H1 (cell line): ENCODE results near the gene AFAP1L1. TPM values are rescaled to one million over a fixed set of nuclear protein-coding genes. Genes with fewer than 3 reads are reported as not detected.

ENCODE experiments used
- CTCF ChIA-PET: fragments of 300-600 bp; sonication (Branson Sonifier 250); formaldehyde crosslinking; loops from one replicate; lab custom pipeline; 2021; ENCODE audit not compliant: partially characterized antibody; lab: Charles Lee
- POLR2A ChIA-PET: fragments of 300-600 bp; sonication (Branson Sonifier 250); formaldehyde crosslinking; loops from one replicate; lab custom pipeline; 2021; ENCODE audit warnings: inconsistent platforms; ENCODE audit not compliant: partially characterized antibody; lab: Charles Lee
- DNase-seq, 2 experiments: peaks; one replicate each; pipeline versions ENCODE4 v3.0.0 to v3.0.0-alpha.2; 2010 to 2022; ENCODE audit warnings: low spot score in 2 of 2, low read depth in 1 of 2, mixed read lengths in 1 of 2
- FAIRE-seq: peaks from 2 replicates; lab custom pipeline; 2011; peaks lifted over from hg19 to GRCh38; lab: Jason Lieb, UNC
- H2AFZ ChIP-seq: 2 replicates; pipeline ENCODE4 v1.8.1; 2012; ENCODE audit warnings: low read length, inconsistent platforms
- H2AK5ac ChIP-seq: 2 replicates; pipeline ENCODE4 v1.6.1; 2013; ENCODE audit warnings: low read depth, low read length
- H2BK120ac ChIP-seq: replicated peaks from 2 replicates; pipeline ENCODE3; 2013; ENCODE audit warnings: low read depth, low read length, inconsistent platforms
- H2BK12ac ChIP-seq: 2 replicates; pipeline ENCODE4 v1.6.1; 2013; ENCODE audit warnings: low read depth, low read length
- H2BK15ac ChIP-seq: 2 replicates; pipeline ENCODE4 v1.6.1; 2013; ENCODE audit warnings: low read length
- H2BK20ac ChIP-seq: 2 replicates; pipeline ENCODE4 v1.6.1; 2013; ENCODE audit warnings: low read length
- H2BK5ac ChIP-seq: 2 replicates; pipeline ENCODE4 v1.6.1; 2013; ENCODE audit warnings: low read depth, low read length
- H3K14ac ChIP-seq: 2 replicates; pipeline ENCODE4 v1.6.1; 2013; ENCODE audit warnings: inconsistent platforms; ENCODE audit not compliant: insufficient read length
- H3K18ac ChIP-seq: 2 replicates; pipeline ENCODE4 v1.6.1; 2013; ENCODE audit warnings: low read length; ENCODE audit errors: extremely low read depth
- H3K23ac ChIP-seq: 2 replicates; pipeline ENCODE4 v1.6.1; 2013; ENCODE audit warnings: inconsistent platforms; ENCODE audit not compliant: insufficient read length
- H3K23me2 ChIP-seq: 2 replicates; pipeline ENCODE4 v1.6.1; 2013; ENCODE audit warnings: low read depth, low read length
- H3K27ac ChIP-seq: 2 replicates; pipeline ENCODE4 v1.6.1; 2011; ENCODE audit warnings: low read depth, low read length, inconsistent platforms
- H3K27me3 ChIP-seq, 4 experiments: replicated peaks in 1 of 4; 1 replicate in 1 of 4; 2 replicates in 3 of 4; pipeline versions ENCODE4 v1.6.1 to v1.8.1; 2011 to 2013; ENCODE audit warnings: low read length in 3 of 4, mild to moderate bottlenecking in 3 of 4, inconsistent platforms in 2 of 4, mixed read lengths in 2 of 4, moderate library complexity in 1 of 4; ENCODE audit not compliant: control insufficient read depth in 3 of 4, insufficient read depth in 3 of 4; ENCODE audit errors: extremely low read depth in 1 of 4
- H3K36me3 ChIP-seq, 4 experiments: 2 replicates each; pipeline versions ENCODE4 v1.6.1 to v1.8.1; 2011 to 2013; ENCODE audit warnings: mild to moderate bottlenecking in 4 of 4, low read length in 3 of 4, moderate library complexity in 2 of 4, control low read depth in 1 of 4, inconsistent platforms in 1 of 4; ENCODE audit not compliant: insufficient read depth in 4 of 4, control insufficient read depth in 2 of 4
- H3K4ac ChIP-seq: replicated peaks from 2 replicates; pipeline ENCODE3; 2013; ENCODE audit warnings: low read length, low read depth, mixed read lengths, inconsistent platforms; ENCODE audit not compliant: insufficient read length
- H3K4me1 ChIP-seq, 4 experiments: replicated peaks in 1 of 4; 1 replicate in 1 of 4; 2 replicates in 3 of 4; pipeline versions ENCODE4 v1.6.1 to v1.8.1; 2011 to 2013; ENCODE audit warnings: low read length in 3 of 4, inconsistent platforms in 2 of 4, mixed read lengths in 1 of 4; ENCODE audit not compliant: insufficient read depth in 4 of 4, control insufficient read depth in 3 of 4
- H3K4me2 ChIP-seq, 2 experiments: 2 replicates each; pipeline versions ENCODE4 v1.6.1 to v1.8.1; 2011 to 2013; ENCODE audit warnings: low read depth in 2 of 2, low read length in 2 of 2, control low read depth in 1 of 2, inconsistent platforms in 1 of 2, mild to moderate bottlenecking in 1 of 2; ENCODE audit not compliant: insufficient read depth in 1 of 2
- H3K4me3 ChIP-seq, 4 experiments: fragments of 200-600, 300-600 bp in 1 of 4; sonication (generic), shearing (Covaris generic), sonication (Bioruptor Twin) in 1 of 4; 2 replicates each; pipeline versions ENCODE4 v1.5.1 to v1.8.1; 2011 to 2016; ENCODE audit warnings: low read length in 4 of 4, low read depth in 3 of 4, control low read depth in 2 of 4, inconsistent platforms in 2 of 4, mild to moderate bottlenecking in 2 of 4, mixed read lengths in 1 of 4, moderate library complexity in 1 of 4; ENCODE audit not compliant: insufficient read depth in 2 of 4; ENCODE audit errors: extremely low read depth in 1 of 4
- H3K56ac ChIP-seq: replicated peaks from 2 replicates; pipeline ENCODE3; 2013; ENCODE audit warnings: low read depth, mild to moderate bottlenecking, mixed read lengths, low read length, inconsistent platforms; ENCODE audit not compliant: insufficient read length
- H3K79me1 ChIP-seq: 2 replicates; pipeline ENCODE4 v1.6.1; 2013; ENCODE audit warnings: low read depth, low read length, control low read depth
- H3K79me2 ChIP-seq, 2 experiments: 2 replicates each; pipeline versions ENCODE4 v1.6.1 to v1.8.1; 2012 to 2013; ENCODE audit warnings: low read length in 2 of 2, mild to moderate bottlenecking in 2 of 2, inconsistent platforms in 1 of 2; ENCODE audit not compliant: insufficient read depth in 2 of 2, control insufficient read depth in 1 of 2
- H3K9ac ChIP-seq, 4 experiments: replicated peaks in 1 of 4; 1 replicate in 1 of 4; 2 replicates in 3 of 4; pipeline versions ENCODE4 v1.6.1 to v1.8.1; 2011 to 2013; ENCODE audit warnings: low read depth in 3 of 4, low read length in 3 of 4, control low read depth in 2 of 4, mild to moderate bottlenecking in 2 of 4, moderate library complexity in 2 of 4, inconsistent platforms in 1 of 4; ENCODE audit errors: extremely low read depth in 1 of 4
- H3K9me3 ChIP-seq, 2 experiments: 2 replicates each; pipeline versions ENCODE4 v1.6.1 to v1.8.1; 2012 to 2013; ENCODE audit warnings: mild to moderate bottlenecking in 2 of 2, moderate library complexity in 2 of 2, control low read depth in 1 of 2, inconsistent platforms in 1 of 2, low read depth in 1 of 2, low read length in 1 of 2, mixed read lengths in 1 of 2; ENCODE audit not compliant: insufficient read depth in 2 of 2
- H4K20me1 ChIP-seq, 2 experiments: replicated peaks in 1 of 2; 2 replicates each; pipeline versions ENCODE3 to v1.8.1; 2011 to 2013; ENCODE audit warnings: inconsistent platforms in 2 of 2, low read length in 2 of 2, mild to moderate bottlenecking in 1 of 2; ENCODE audit not compliant: insufficient read depth in 2 of 2, control insufficient read depth in 1 of 2
- H4K5ac ChIP-seq: 2 replicates; pipeline ENCODE4 v1.6.1; 2013; ENCODE audit warnings: low read length, low read depth, mixed read lengths, inconsistent platforms; ENCODE audit not compliant: insufficient read length
- H4K8ac ChIP-seq: 2 replicates; pipeline ENCODE4 v1.8.0; 2013; ENCODE audit warnings: mild to moderate bottlenecking, moderate library complexity, low read length, inconsistent platforms; ENCODE audit not compliant: insufficient read depth; ENCODE audit errors: extremely low read depth
- H4K91ac ChIP-seq: replicated peaks from 2 replicates; pipeline ENCODE3; 2013; ENCODE audit warnings: low read length, mixed read lengths, inconsistent platforms; ENCODE audit not compliant: insufficient read length
- ATF3 ChIP-seq: IDR thresholded peaks from 2 replicates; pipeline ENCODE4 v1.6.1; 2011; ENCODE audit warnings: low read depth, mild to moderate bottlenecking, low read length; ENCODE audit not compliant: insufficient read depth
- KDM1A ChIP-seq: fragments of 200-600, 300-600 bp; sonication (generic); IDR thresholded peaks from 2 replicates; pipeline ENCODE4 v1.7.1; 2016; ENCODE audit warnings: mild to moderate bottlenecking, low read length, borderline replicate concordance
- RAD21 ChIP-seq, 2 experiments: IDR thresholded peaks in 1 of 2; conservative IDR thresholded peaks in 1 of 2; 2 replicates each; pipeline ENCODE4 v1.6.1; 2011; ENCODE audit warnings: low read depth in 2 of 2, low read length in 2 of 2, improper control_type of control experiment in 1 of 2, inconsistent platforms in 1 of 2, mild to moderate bottlenecking in 1 of 2, moderate library complexity in 1 of 2
- SRF ChIP-seq: IDR thresholded peaks from 2 replicates; pipeline ENCODE4 v1.6.1; 2011; ENCODE audit warnings: mild to moderate bottlenecking, low read depth, low read length, moderate library complexity
- WGBS, 2 experiments: shearing (Covaris generic) in 1 of 2; methylation state at CpG; one replicate each; pipeline versions ENCODE4 v1.1.6 to v1.1.7; 2013 to 2015; ENCODE audit warnings: low lambda C conversion rate in 2 of 2, mixed read lengths in 2 of 2, inconsistent platforms in 1 of 2, low coverage in 1 of 2, missing lambda C conversion rate in 1 of 2; ENCODE audit not compliant: insufficient replicate concordance in 2 of 2, insufficient coverage in 1 of 2, insufficient read length in 1 of 2; ENCODE audit errors: extremely low coverage in 1 of 2, missing lambda C conversion rate in 1 of 2; 5-methylcytosine and 5-hydroxymethylcytosine counted together
- polyA plus RNA-seq, 7 experiments: library from polyadenylated mRNA; depleted of rRNA in 3 of 7; stranded (reverse) in 5 of 7; unstranded in 2 of 7; fragments of >200 nt in 5 of 7; fragments of 200-250 nt in 2 of 7; gene quantifications; 1 replicate in 5 of 7; 2 replicates in 1 of 7; 4 replicates in 1 of 7; pipeline versions ENCODE4 v1.2.1 to v1.2.3, GENCODE V29; 2011 to 2013; ENCODE audit warnings: missing spikeins in 2 of 7, mixed read lengths in 2 of 7
- total RNA-seq: library from RNA; stranded (reverse); fragmentation: NEBNext Ultra II Directional; extraction: Animal tissue kit (Norgen Biotek cat#: 25700); gene quantifications from 2 replicates; pipeline ENCODE4 v1.2.1, GENCODE V29; 2021

The AFAP1L1 gene
- total and polyA plus RNA-seq, 2 of the 8 experiments (the other 6 are each of a cell fraction or from before 2014, with no cell fraction given), result 0.79 to 4.7 TPM

GRCh38 chr5:149360272-149360671, 88.6 kb downstream of the AFAP1L1 start:
- no peak overlapping the region for H3K23ac ChIP-seq
- no peak overlapping the region for H3K27ac ChIP-seq
- no peak overlapping the region for H3K4ac ChIP-seq
- no peak overlapping the region for H3K9ac ChIP-seq
- ChIA-PET POLR2A (interaction anchor here (1.6 to 3.3 kb wide), 3 partner anchors 12 to 14 kb away, joined by 3 to 16 read pairs (median 4); partner anchors contain the start of gene GRPEL2), CTCF (interaction anchor here (0.6 to 46.1 kb wide), 9 partner anchors 9 to 293 kb away, joined by 3 to 1310 read pairs (median 5); partner anchors contain the start of gene GRPEL2)
- H2AK5ac ChIP-seq, result no peak overlapping the region
- H4K8ac ChIP-seq, result no peak overlapping the region
- no peak overlapping the region for H2AFZ ChIP-seq
- H3K4me2 ChIP-seq, result no peak overlapping the region
- no peaks in the 10 kb centered on the region for H3K9me3 ChIP-seq
- no peak overlapping the region for H2BK12ac ChIP-seq
- peaks cover 0 to 8% of the 10 kb centered on the region in 2 experiments for H4K20me1 ChIP-seq
- peaks cover 6% of the 10 kb centered on the region; the same call in 1 of the 2 replicates for H3K23me2 ChIP-seq
- no peak overlapping the region for H2BK120ac ChIP-seq
- H2BK20ac ChIP-seq, result no peak overlapping the region
- peaks cover 0 to 5% (median 2%) of the 10 kb centered on the region in 4 experiments; a peak in 4 of 8 replicates for H3K36me3 ChIP-seq
- H3K4me3 ChIP-seq, result no peak overlapping the region
- no peak overlapping the region for H2BK5ac ChIP-seq
- no peak overlapping the region for H3K18ac ChIP-seq
- no peak overlapping the region for H2BK15ac ChIP-seq
- WGBS, 2 experiments, result 88% methylated on average over 1 of the region's 1 CpG; no CpG with 5 or more reads in 1 of the 2 experiments
- no peaks in the 10 kb centered on the region; a peak in 1 of 7 replicates for H3K27me3 ChIP-seq
- no peak overlapping the region for H4K91ac ChIP-seq
- H3K4me1 ChIP-seq, result peaks cover 0 to 6% (median 2%) of the 10 kb centered on the region in 4 experiments; a peak in 5 of 7 replicates
- no peak overlapping the region for H3K14ac ChIP-seq
- H3K79me1 ChIP-seq, result peaks cover 8% of the 10 kb centered on the region
- TF ChIP-seq RAD21 (IDR thresholded peaks at IDR 0.05 in 1 of 2, conservative IDR thresholded peaks at IDR 0.05 in 1 of 2; ENCODE audit: low read depth in 2 of 2, low read length in 2 of 2) (no peak), SRF (no peak), ATF3 (no peak), KDM1A (no peak)
- TF ChIP-seq, all 59 proteins: peak for 0
- no peak overlapping the region for H4K5ac ChIP-seq
- DNase-seq (no peak), FAIRE-seq (no peak)
- no peak overlapping the region for H3K56ac ChIP-seq
- H3K79me2 ChIP-seq, result 0 out of 4 replicates have a peak, but pooled peaks cover 0 to 5% of the 10 kb centered on the region in 2 experiments
